Bronchial epithelial cell (primary cell): Measurements from ENCODE around the gene HERC4. TPM values are rescaled to one million over a fixed set of nuclear protein-coding genes. Genes with fewer than 3 reads are reported as not detected.
A peak's percentile ranks its signal among the peaks of the same experiment; 100 is the strongest.

ENCODE experiments used
- DNase-seq: peaks from one replicate; pipeline ENCODE4 v3.0.0-alpha.2; 2010; ENCODE audit warnings: low read depth
- FAIRE-seq: peaks from 2 replicates; lab custom pipeline; 2011; peaks lifted over from hg19 to GRCh38; lab: Jason Lieb, UNC
- H3K27me3 ChIP-seq: 2 replicates; pipeline ENCODE4 v1.5.1; 2011; ENCODE audit warnings: low read length; ENCODE audit not compliant: control insufficient read depth, insufficient read depth
- H3K36me3 ChIP-seq: 2 replicates; pipeline ENCODE4 v1.5.1; 2011; ENCODE audit warnings: low read length; ENCODE audit not compliant: control insufficient read depth, insufficient read depth
- H3K4me3 ChIP-seq: 2 replicates; pipeline ENCODE4 v1.5.1; 2011; ENCODE audit warnings: mild to moderate bottlenecking, low read depth, low read length, control low read depth
- CTCF ChIP-seq: IDR thresholded peaks from 2 replicates; pipeline ENCODE4 v1.5.1; 2011; ENCODE audit warnings: mild to moderate bottlenecking, moderate library complexity, low read length, control low read depth, inconsistent platforms; ENCODE audit not compliant: insufficient read depth, severe bottlenecking
- total RNA-seq: library from RNA; depleted of rRNA; stranded (reverse); fragments of >200 nt; gene quantifications from 2 replicates; pipeline ENCODE4 v1.2.1, GENCODE V29; 2014

Gene HERC4
- total RNA-seq, 1 donor from 2014 or later = 37.9 TPM

- no peak for TF ChIP-seq CTCF
- no peak for FAIRE-seq
- DNase-seq = no peak
These were observed 32.6 kb upstream of the HERC4 start for GRCh38 chr10:68107651-68108050.

GRCh38 chr10:68106656-68107055, 31.6 kb upstream of the HERC4 start:
- no peak for TF ChIP-seq CTCF
- Histone ChIP-seq H3K36me3 (no peaks in the 10 kb centered on the region), H3K4me3 (no peak overlapping the region), H3K27me3 (no peaks in the 10 kb centered on the region)
- peak; percentile 55 for DNase-seq
- FAIRE-seq = no peak

More at GRCh38 chr10:68107651-68108050, 32.6 kb upstream of the HERC4 start:
- Histone ChIP-seq H3K27me3 (no peaks in the 10 kb centered on the region), H3K4me3 (no peak overlapping the region), H3K36me3 (no peaks in the 10 kb centered on the region)

DNA sequence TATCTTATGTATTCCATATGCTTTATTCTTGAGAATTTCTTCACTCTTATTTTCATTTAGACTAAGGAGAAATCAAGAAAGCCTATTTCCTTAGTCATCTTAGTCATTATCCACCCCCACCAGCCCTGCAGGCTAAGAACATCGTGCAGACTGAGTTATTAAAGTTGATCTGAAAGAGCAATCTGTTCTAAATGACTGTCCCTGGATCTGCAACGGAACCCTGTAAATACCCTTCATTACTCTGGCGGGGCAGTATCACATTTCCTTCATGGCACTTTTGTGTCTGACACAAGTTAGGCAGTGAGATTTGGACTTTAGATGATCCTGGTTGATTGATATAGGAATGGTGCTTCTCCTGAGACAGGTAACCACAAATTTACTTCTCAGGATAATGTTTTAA, 30.7 kb upstream of the HERC4 start:
- FAIRE-seq = no peak
- H3K27me3 ChIP-seq = no peaks in the 10 kb centered on the region
- no peaks in the 10 kb centered on the region for H3K36me3 ChIP-seq
- no peak for TF ChIP-seq CTCF
- H3K4me3 ChIP-seq = no peak overlapping the region
- DNase-seq = peak; percentile 64

GRCh38 chr10:68103901-68104300, 28.8 kb upstream of the HERC4 start:
- no peaks in the 10 kb centered on the region for H3K27me3 ChIP-seq
- no peak for TF ChIP-seq CTCF
- H3K36me3 ChIP-seq = no peaks in the 10 kb centered on the region
- H3K4me3 ChIP-seq = no peak overlapping the region
- DNase-seq = no peak
- FAIRE-seq = no peak

DNA sequence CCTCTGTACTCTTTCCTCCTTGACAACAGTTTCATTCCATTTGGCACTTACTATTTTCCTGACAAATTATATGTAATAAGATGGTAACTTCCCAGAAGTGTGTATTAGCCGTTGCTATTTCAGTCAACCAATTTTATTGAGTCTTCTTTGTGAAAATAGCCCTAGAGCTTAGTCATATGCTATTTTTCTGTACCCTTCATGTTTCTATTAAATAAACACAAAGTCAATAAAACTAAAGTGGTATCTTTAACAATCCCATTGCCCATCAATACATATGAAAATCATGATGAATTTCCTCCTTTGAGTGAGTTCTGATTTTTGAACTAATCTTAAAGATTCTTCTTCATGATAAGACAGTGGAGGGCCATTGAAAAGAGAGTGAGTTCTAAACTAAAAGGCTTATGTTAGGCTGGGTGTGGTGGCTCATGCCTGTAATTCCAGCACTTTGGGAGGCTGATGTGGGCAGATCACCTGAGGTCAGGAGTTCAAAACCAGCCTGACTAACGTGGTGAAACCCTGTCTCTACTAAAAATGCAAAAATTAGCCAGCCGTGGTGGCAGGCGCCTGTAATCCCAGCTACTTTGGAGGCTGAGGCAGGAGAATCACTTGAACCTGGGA, 28.3 kb upstream of the HERC4 start:
- H3K4me3 ChIP-seq = no peak overlapping the region
- DNase-seq (no peak), FAIRE-seq (no peak)
- no peaks in the 10 kb centered on the region for H3K36me3 ChIP-seq
- H3K27me3 ChIP-seq = no peaks in the 10 kb centered on the region
- TF ChIP-seq CTCF = no peak

DNA sequence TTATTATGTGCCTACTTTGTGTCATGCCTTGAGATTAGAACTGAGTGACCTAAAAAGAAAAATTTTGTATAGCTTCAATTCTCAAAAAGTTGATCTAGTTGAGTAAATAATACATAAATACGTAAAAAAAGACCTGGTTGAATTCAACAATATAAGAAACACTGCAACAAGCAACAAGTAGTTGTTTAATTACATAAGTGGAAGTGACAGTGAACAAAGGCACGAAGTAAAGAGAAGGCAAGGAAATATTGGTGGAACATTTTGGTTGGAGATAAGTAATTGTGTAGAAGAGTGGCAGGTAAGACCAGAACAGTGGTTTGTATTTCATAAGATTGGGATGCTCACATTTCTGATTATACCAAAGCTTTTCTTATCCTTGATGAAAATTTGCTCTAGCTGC, 26.0 kb upstream of the HERC4 start:
- no peak for FAIRE-seq
- DNase-seq = no peak
- no peak for TF ChIP-seq CTCF
- Histone ChIP-seq H3K27me3 (no peaks in the 10 kb centered on the region), H3K4me3 (no peak overlapping the region), H3K36me3 (no peaks in the 10 kb centered on the region)
